Stimulated activated CD4-positive, alpha-beta T cell treated with anti-CD3 and anti-CD28 coated beads, Interleukin-4, amount 100 ng/mL, for 1 hour (primary cell): ENCODE results near the gene MOB2.
"Not testable (repeated sequence)": the region's sequence is repeated elsewhere in the genome, so short reads cannot be mapped to it uniquely, and the experiment has no call there.

Experiments
- DNase-seq: peaks from one replicate; pipeline ENCODE4 v3.0.0-alpha.2; 2020

MOB2 gene

DNA sequence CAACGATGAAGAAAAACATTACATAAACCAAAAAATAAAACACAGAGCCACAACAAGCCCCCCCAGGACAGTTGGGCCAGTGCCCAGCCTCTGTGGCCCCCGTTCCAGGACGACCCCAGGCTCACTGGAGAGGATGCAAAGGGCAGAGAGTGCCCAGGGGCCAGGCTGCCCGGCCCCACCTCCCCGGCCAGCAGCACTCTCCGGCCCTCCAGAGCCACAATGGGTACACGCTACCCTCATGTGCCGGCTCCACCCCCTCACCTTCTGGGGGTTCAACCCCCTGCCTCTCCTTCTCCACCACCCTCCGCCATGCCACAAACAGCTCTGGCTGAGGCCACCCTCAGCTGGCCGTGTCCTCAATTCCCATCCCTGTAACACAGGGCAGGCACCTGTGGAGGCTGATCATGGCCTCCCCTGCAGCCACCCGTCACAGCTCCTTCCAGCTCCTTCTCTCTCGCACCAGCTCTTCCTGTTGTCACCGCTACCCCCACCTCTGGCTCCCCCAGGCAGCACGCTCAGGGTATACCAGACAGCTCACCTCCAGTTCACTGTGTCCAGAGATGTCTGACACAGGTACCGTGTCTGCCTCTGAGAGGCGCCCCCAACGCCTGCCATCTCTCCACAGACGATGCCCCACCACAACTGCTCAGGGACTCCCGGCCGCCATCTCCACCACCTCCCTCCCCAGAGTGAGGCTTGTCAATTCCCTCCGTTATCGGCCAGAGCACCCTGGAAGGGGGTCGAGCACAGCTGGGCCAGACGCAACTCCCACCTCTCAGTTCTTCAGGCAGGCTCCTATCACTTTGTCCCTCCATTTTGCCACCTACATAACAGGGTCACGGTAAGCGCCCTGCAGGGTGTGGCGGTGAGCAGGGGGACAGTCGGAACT, 30.8 kb upstream of the MOB2 start:
- no peak for DNase-seq

- no peak for DNase-seq
Observed at GRCh38 chr11:1516273-1517067, 29.9 kb upstream of the MOB2 start.

DNA sequence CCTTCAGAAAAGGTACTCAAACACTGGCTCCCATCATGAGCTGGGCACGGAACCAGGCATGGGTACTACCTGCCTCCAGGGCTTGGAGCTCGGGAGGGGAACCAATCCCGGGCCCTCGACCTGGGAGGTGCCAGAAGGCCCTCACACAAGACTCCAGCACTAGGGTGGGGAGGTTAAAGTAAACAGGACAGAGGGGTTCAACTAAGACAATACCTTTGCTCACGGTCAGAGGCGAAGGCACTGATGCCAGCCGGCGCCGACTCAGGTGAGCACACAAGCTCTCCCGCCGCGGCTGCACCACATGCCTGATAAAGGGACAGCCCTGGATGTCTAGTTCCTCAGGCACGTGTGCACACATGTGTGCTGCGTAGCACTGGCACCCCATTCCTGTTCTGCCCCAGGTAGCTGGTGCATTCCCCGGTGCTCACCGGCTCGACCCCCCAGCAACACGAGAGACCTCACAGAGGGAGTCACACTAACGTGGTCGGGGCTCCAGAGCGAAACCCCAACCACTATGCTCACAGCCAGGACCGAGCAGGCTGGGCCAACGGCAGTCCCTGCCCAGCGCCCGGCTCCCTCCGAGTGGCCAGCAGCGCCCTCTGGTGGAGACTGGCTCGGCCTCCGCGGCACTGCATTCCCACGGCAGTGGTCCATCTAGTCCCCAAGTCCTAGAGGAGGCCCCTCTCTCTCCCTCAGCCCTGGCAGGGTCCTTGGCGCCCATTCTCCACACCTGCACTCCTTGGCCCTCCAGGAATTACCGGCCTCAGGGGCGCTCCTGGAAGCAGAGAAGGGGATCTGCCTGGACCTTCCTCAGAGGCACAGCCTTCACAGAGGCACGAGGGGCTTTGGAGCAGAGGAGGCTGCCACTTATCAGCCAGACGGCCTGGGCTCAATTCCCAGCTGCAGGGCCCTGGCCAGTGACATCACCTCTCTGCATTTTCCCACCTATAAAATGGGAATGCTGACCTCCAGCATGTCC, 28.8 kb upstream of the MOB2 start:
- DNase-seq = peak; percentile 81

DNA sequence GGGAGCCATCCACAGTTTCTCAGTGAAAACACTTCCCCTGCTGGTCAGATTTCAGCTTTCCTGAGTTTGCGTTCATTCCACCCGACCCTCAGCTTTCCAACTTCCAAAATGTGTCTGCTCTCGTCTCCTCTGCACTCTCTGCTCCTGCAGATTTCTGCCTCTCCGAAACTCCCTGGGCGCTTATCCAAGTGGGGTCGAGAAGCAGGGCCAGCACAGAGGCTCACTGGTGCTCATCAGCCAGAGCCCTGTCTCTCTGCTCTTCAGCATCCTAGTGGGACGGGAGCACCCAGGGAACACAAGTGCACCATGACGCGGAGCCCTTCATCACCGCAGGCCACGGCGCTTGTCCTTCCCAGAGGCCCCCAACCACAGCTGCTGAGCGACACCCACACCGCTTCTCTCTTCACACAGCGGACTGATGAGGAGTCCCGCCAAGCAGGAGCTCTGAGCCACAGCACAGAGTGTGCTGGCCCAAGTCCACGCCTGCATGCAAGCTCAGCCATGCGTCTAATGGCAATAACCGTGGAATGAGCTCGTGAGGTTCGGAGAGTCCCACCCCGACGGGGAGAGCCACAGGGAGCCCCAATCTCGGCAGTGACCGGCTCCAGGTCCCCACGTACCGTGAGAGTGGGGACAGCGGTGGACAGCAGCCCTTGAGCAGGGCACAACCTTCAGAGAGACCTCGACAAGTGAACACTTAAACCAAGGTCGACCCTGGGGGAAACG, 27.9 kb upstream of the MOB2 start:
- DNase-seq = no peak

DNA sequence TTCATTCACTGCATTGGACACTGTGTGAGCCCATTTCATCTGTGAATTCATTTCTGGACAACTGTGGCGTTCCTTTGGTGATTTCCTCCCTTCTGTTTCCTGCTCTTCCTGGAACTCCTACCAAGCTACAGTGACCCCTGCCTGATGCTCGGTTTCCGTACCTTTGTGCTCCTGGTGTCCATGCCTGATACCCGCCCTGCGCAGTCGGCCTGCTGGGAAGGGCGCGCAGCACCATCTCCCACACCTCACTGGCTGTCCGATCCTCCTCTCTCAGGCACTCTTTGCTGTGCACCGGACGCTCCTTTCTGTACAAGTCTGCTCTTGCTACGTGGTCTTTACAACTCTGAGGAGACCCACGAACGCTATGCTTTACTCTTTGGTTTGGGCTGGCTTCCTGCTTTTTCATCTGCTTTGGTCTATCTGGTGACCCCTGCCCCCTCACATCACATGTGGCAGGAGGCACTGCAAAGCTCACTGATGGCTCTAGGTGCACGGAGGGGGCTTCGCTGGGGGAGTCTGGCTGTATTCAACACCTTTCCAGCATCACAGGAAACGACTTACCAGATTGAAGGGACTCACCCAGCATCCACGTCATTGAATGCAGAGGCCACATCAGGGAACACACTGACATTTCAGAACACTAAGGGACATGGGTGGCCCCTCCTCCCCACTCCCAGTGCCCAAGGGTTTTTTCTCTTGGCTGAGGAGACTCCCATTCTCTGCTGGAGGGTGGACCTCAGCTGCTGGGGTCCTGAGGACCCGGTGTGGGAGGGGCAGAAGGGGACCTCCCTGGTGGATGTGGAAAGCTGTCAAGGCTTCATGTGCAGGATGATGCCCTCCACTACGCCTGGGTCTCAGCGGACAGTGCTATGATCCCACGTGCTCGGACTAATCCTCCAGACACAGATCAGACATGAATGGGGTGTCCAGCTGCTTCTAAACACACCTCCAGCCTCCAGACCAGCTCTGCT, 27.0 kb upstream of the MOB2 start:
- DNase-seq = no peak

- not testable (repeated sequence) for DNase-seq
Observed at GRCh38 chr11:1512531-1513258, 26.1 kb upstream of the MOB2 start.

DNA sequence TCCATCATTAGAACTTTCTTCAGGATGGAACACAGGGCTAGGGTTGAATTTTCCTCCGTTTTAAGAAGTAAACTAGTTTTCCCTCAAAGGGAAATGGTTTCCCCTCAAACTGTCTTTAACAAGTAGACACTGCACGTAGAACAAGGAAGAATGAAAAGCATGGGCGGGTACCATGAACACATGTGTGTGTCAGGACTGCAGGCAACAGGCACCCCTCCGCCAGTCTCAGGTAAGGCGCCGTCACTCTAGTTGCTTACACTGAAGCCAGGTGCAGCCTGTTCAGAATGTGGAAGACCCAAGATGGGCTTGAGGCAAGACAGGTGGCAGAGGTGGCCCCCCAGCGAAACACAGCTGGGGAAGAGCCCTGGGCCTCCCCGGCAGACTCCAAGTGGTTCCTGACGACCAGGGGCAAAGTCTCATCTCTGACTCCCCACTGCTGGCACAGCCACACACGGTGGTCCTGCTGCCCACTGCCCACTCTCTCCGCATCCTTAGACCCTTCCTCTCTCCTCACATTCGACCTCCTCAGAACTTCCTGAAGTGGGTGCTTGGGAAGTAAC, 25.4 kb upstream of the MOB2 start:
- DNase-seq = no peak

- DNase-seq = no peak
Observed at GRCh38 chr11:1510928-1511327, 24.3 kb upstream of the MOB2 start.

DNA sequence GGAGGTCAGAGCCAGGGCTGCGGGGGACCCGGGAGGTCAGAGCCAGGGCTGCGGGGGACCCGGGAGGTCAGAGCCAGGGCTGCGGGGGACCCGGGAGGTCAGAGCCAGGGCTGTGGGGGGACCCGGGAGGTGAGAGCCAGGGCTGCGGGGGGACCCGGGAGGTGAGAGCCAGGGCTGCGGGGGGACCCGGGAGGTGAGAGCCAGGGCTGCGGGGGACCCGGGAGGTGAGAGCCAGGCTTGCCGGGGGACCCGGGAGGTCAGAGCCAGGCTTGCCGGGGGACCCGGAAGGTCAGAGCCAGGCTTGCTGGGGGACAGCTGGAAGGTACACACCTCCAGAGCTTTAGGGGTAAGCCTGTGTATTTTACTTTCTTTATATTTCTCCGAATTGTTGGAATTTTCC, 23.8 kb upstream of the MOB2 start:
- not testable (repeated sequence) for DNase-seq

- no peak for DNase-seq
Observed at GRCh38 chr11:1509626-1510255, 23.2 kb upstream of the MOB2 start.

DNA sequence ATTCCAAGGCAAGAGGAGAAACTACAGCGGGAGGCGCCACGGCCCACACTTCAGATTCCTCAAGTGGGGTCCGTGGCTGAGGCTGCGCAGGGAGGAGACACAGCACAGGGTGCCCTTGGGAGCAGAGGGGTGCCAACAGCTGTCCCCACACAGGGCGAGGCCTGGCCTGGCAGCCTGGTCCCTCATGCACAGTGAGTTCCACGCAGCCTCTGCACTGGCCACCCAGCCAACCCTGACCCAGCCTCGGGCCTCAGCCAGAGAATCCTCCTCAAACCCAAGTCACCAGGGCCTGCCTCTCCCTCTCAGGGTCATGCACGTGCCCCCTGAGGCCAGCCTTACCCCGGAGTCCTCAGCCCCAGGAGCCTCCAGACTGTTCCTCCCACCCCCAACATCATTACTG, 22.4 kb upstream of the MOB2 start:
- DNase-seq = no peak

DNA sequence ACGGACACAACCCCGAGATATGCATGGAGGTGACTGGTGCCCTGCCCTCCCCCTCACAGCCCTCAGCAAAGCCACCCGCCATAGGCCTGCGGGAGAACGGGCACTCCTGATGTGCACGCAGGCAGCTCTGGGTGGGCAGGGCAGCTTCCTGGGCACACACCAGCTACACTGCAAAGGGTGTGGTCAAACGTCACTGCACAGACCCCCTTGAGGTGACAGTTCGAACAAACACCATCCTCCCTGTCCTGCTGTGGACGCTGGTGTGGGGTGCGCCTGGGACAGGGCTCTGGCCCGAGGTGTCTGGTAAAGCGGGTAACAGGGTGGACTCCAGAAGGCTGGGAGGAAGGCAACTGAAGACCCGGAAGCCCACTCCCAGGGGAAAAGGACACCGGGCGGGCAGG, 21.9 kb upstream of the MOB2 start:
- no peak for DNase-seq

DNA sequence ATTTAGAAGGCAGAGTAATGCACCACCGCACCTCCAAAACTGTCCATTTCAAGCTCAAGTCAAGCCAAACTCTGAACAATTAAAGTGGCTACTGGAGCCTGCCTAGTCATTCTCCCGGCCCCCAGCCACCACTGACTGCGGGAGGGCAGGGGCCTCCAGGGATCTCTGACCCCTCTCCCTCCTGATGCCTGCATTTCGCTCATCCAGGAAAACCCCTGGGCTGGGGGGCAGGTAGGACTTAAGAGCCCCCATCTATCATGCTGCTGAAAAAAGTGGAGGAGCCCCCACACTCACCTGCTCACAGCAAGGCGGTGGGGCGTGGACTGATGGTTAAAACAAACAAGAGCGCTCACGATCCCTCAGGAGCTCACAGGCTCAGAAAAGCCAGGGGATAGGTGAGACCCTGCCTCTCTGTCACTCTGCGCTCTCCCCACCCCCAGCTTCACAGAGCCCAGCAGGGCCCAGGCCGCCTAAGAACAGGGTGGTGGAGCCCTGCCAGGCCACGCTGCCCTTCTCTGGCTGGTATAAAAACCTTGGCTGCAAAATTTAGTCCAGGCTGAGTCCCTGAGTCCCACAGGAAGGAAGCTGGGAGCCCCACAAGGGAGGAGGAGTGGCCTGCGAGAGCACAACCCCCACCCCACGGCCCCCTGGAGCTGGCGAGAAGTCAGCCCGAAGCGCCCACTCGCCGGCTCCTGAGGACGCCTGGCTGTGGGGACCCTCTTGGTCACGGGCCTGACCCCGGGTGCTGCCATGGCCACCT, 21.0 kb upstream of the MOB2 start:
- no peak for DNase-seq

DNA sequence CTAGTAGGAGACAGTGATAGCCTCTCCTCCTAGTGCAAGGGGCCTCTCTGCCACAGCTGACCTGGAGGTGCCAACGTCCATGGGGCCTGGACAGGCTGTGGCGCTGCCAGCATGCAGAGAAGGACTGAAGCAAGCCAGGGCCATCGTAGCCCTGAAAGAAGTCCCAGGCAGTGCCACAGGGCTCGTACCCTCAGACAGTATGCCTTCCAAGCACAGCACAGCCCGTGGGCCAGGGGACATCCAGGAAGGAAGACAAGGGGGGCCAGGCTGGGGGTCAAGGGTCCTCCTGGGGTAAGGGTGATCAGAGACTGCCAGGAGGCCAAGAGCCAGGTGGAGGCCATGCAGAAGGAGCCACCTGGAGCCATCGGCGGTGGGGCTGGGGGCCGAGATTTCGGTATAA, 20.4 kb upstream of the MOB2 start:
- DNase-seq = no peak

GRCh38 chr11:1505480-1505879, 18.9 kb upstream of the MOB2 start:
- DNase-seq = no peak

- no peak for DNase-seq
Observed at GRCh38 chr11:1504581-1505290, 18.2 kb upstream of the MOB2 start.

DNA sequence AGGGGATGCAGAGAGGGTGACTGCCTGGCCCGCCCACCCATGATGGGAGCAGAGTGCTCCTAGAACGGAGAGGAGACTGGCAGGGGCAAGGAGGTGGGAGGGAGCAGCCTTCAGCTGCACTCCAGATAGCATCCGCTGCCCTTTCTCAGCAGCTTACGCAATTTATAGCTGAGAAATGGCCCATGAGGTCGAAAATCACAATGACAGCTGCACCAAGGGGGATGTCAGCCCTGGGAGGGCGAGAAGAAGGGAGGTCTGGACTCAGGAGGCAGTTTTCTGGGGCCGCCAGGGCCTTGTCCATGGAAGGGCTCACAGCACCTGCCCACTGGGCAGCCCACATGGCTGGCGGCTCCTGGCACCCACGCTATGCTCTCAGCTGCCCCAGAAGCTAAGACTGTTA, 17.6 kb upstream of the MOB2 start:
- DNase-seq = no peak

GRCh38 chr11:1503708-1504104, 17.1 kb upstream of the MOB2 start:
- no peak for DNase-seq
